ENCODE measurements around the gene RRP8. TPM values are rescaled to one million over a fixed set of nuclear protein-coding genes. Genes with fewer than 3 reads are reported as not detected.

RRP8 gene
- total and polyA plus RNA-seq, 9 of the 15 experiments (the other 6 are each of a cell fraction or from before 2014, with no cell fraction given) = 5.7 to 47.3 (median 32.6) TPM

- 38% methylated on average over 7 of the region's 7 CpGs for WGBS (ENCODE audit: insufficient coverage, low coverage, missing lambda C conversion rate)
- Histone ChIP-seq H3K4me1 (replicated peaks in 1 of 2; ENCODE audit: control insufficient read depth in 2 of 2, insufficient read depth in 2 of 2, low read length in 2 of 2) (peaks cover 25 to 26% of the 10 kb centered on the region in 2 experiments), H2AFZ (ENCODE audit: low read depth, low read length) (no peak overlapping the region), H3K27ac (ENCODE audit: extremely low read depth, low read depth, low read length) (peak overlapping the region; percentile 87), H3K9ac (ENCODE audit: insufficient read depth in 1 of 2, low read depth in 2 of 2, low read length in 2 of 2) (peak overlapping the region; percentile 83 to 92), H3K9me1 (ENCODE audit: control insufficient read depth, insufficient read depth, low read length) (peaks cover 10% of the 10 kb centered on the region), H4K20me1 (replicated peaks; ENCODE audit: control insufficient read depth, insufficient read depth, low read length) (no peaks in the 10 kb centered on the region), H3K36me3 (ENCODE audit: control insufficient read depth, insufficient read depth, low read length) (peaks cover 61% of the 10 kb centered on the region), H3K4me2 (ENCODE audit: insufficient read depth, low read length) (peak overlapping the region; percentile 97), H3K79me2 (ENCODE audit: control insufficient read depth, insufficient read depth, low read length) (peaks cover 85% of the 10 kb centered on the region), H3K4me3 (peak overlapping the region; percentile 95), H3K27me3 (ENCODE audit: control insufficient read depth in 2 of 2, insufficient read depth in 2 of 2, low read length in 2 of 2) (no peaks in the 10 kb centered on the region), H3K9me3 (replicated peaks; ENCODE audit: control insufficient read depth, insufficient read depth, low read depth, low read length) (no peaks in the 10 kb centered on the region)
- DNase-seq (ENCODE audit: extremely low read depth in 1 of 4, low spot score in 3 of 4) (no peak), FAIRE-seq (no peak), ATAC-seq (no peak)
- TF ChIP-seq HDGF (IDR thresholded peaks at IDR 0.05) = 0 out of 2 replicates have a peak, but pooled peaks have one; percentile 9
- TF ChIP-seq ZSCAN29 (IDR thresholded peaks at IDR 0.05) = no peak
- intact Hi-C loops (cut with micrococcal nuclease) (loop anchor here (2.0 to 5.0 kb wide), 3 partner anchors 34 to 128 kb away; no protein-coding TSS in a partner anchor), in situ Hi-C loops (cut with MboI) (no loop called here)
- POLR2A ChIA-PET = interaction anchor here (0.7 to 1.8 kb wide), 5 partner anchors 10 to 37 kb away, joined by 3 to 15 read pairs (median 4); no protein-coding TSS in a partner anchor
- CTCF ChIA-PET (ENCODE audit: low intra/inter-chr PET ratio) = interaction anchor here (2.5 kb wide), 1 partner anchor 71 kb away, joined by 11 read pairs; no protein-coding TSS in a partner anchor
- BruUV-seq (replicated peaks) = no TSS peak
Observed at GRCh38 chr11:6602096-6602940, 1.1 kb downstream of the RRP8 start.

- ATAC-seq = no peak
- intact Hi-C loops (cut with micrococcal nuclease) (loop anchor here (5.0 kb wide), 1 partner anchor 66 kb away; no protein-coding TSS in a partner anchor), in situ Hi-C loops (cut with MboI) (no loop called here)
- no peaks in the 10 kb centered on the region for H3K9me3 ChIP-seq (replicated peaks; ENCODE audit: control insufficient read depth, insufficient read depth, low read depth, low read length)
- H3K36me3 ChIP-seq (ENCODE audit: control insufficient read depth, insufficient read depth, low read length) = peaks cover 67% of the 10 kb centered on the region
- H3K4me3 ChIP-seq = no peak overlapping the region
- H3K4me2 ChIP-seq (ENCODE audit: insufficient read depth, low read length) = no peak overlapping the region
- DNase-seq (ENCODE audit: extremely low read depth in 1 of 4, low spot score in 3 of 4) = no peak
- no peaks in the 10 kb centered on the region for H3K27me3 ChIP-seq (ENCODE audit: control insufficient read depth in 2 of 2, insufficient read depth in 2 of 2, low read length in 2 of 2)
- H2AFZ ChIP-seq (ENCODE audit: low read depth, low read length) = no peak overlapping the region
- CTCF ChIA-PET (ENCODE audit: low intra/inter-chr PET ratio) = no interaction called here
- POLR2A ChIA-PET = no interaction called here
- peaks cover 15 to 18% of the 10 kb centered on the region in 2 experiments; a peak in 4 of 5 replicates for H3K4me1 ChIP-seq (replicated peaks in 1 of 2; ENCODE audit: control insufficient read depth in 2 of 2, insufficient read depth in 2 of 2, low read length in 2 of 2)
- H3K27ac ChIP-seq (ENCODE audit: extremely low read depth, low read depth, low read length) = no peak overlapping the region
- WGBS (ENCODE audit: insufficient coverage, low coverage, missing lambda C conversion rate) = 98% methylated on average over 13 of the region's 13 CpGs
- peaks cover 10% of the 10 kb centered on the region for H3K9me1 ChIP-seq (ENCODE audit: control insufficient read depth, insufficient read depth, low read length)
- H3K79me2 ChIP-seq (ENCODE audit: control insufficient read depth, insufficient read depth, low read length) = peaks cover 75% of the 10 kb centered on the region
- no TSS peak for BruUV-seq (replicated peaks)
- FAIRE-seq = no peak
- no peaks in the 10 kb centered on the region for H4K20me1 ChIP-seq (replicated peaks; ENCODE audit: control insufficient read depth, insufficient read depth, low read length)
- H3K9ac ChIP-seq (ENCODE audit: insufficient read depth in 1 of 2, low read depth in 2 of 2, low read length in 2 of 2) = peak overlapping the region in 1 of 2 experiments; percentile 75; a peak in 2 of 4 replicates
- TF ChIP-seq ZSCAN29 (IDR thresholded peaks at IDR 0.05) (no peak), ZBTB34 (CRISPR knock-in tag; IDR thresholded peaks at IDR 0.05) (no peak), RBFOX2 (IDR thresholded peaks at IDR 0.05; ENCODE audit: low read depth, low read length) (peak; percentile 58), ILF3 (IDR thresholded peaks at IDR 0.05; ENCODE audit: borderline replicate concordance) (no peak), BMI1 (IDR thresholded peaks at IDR 0.05; ENCODE audit: low read length) (no peak), XRCC3 (IDR thresholded peaks at IDR 0.05) (no peak), ARID3B (CRISPR knock-in tag; IDR thresholded peaks at IDR 0.05; ENCODE audit: borderline replicate concordance) (no peak), XRCC4 (IDR thresholded peaks at IDR 0.05; ENCODE audit: extremely low read depth, insufficient read depth, insufficient read length) (no peak)
Observed at GRCh38 chr11:6601041-6601461, 2.4 kb downstream of the RRP8 start.

All from K562 (cell line).